Measurements from ENCODE around the gene MBTPS2.
"Not testable (repeated sequence)": the region's sequence is repeated elsewhere in the genome, so short reads cannot be mapped to it uniquely, and the experiment has no call there.

The MBTPS2 gene

GRCh38 chrX:21863241-21863640 is 23.8 kb downstream of the MBTPS2 start:
- DNase-seq = peak in 1 of 2 donors; percentile 18

- no peak for DNase-seq
Observed at GRCh38 chrX:21865436-21865835, 26.0 kb downstream of the MBTPS2 start.

- no peak for DNase-seq
Observed at GRCh38 chrX:21870494-21870893, 31.1 kb downstream of the MBTPS2 start.

GRCh38 chrX:21873063-21873775 is 33.8 kb downstream of the MBTPS2 start:
- no peak for DNase-seq

GRCh38 chrX:21874182-21874581 is 34.8 kb downstream of the MBTPS2 start:
- DNase-seq = not testable (repeated sequence)

GRCh38 chrX:21875013-21875412 is 35.6 kb downstream of the MBTPS2 start:
- DNase-seq = no peak

- DNase-seq = no peak
Observed at GRCh38 chrX:21881881-21882574, 42.6 kb downstream of the MBTPS2 start.

- DNase-seq = peak in 1 of 2 donors; percentile 47
Observed at GRCh38 chrX:21883258-21883657, 43.8 kb downstream of the MBTPS2 start.

GRCh38 chrX:21885568-21885967 is 46.2 kb downstream of the MBTPS2 start:
- no peak for DNase-seq

GRCh38 chrX:21905313-21905712 is 65.9 kb downstream of the MBTPS2 start:
- DNase-seq = no peak

GRCh38 chrX:21905953-21906352 is 66.5 kb downstream of the MBTPS2 start:
- DNase-seq = no peak

- DNase-seq = no peak
Observed at GRCh38 chrX:21907260-21907659, 67.8 kb downstream of the MBTPS2 start.

- no peak for DNase-seq
Observed at GRCh38 chrX:21911481-21911880, 72.1 kb downstream of the MBTPS2 start.

GRCh38 chrX:21912220-21912619 is 72.8 kb downstream of the MBTPS2 start:
- no peak for DNase-seq

- no peak for DNase-seq
Observed at GRCh38 chrX:21912989-21913388, 73.6 kb downstream of the MBTPS2 start.

GRCh38 chrX:21926116-21926515 is 86.7 kb downstream of the MBTPS2 start:
- peak in 1 of 2 donors; percentile 65 for DNase-seq

- DNase-seq = peak; percentile 62 to 69
Observed at GRCh38 chrX:21926527-21927278, 87.3 kb downstream of the MBTPS2 start.

- DNase-seq = peak in 1 of 2 donors; percentile 14
Observed at GRCh38 chrX:21929209-21929608, 89.8 kb downstream of the MBTPS2 start.

- DNase-seq = no peak
Observed at GRCh38 chrX:21930986-21931385, 91.6 kb downstream of the MBTPS2 start.

GRCh38 chrX:21932292-21933002 is 93.0 kb downstream of the MBTPS2 start:
- peak; percentile 69 to 91 for DNase-seq

GRCh38 chrX:21933077-21933476 is 93.7 kb downstream of the MBTPS2 start:
- DNase-seq = no peak

- DNase-seq = no peak
Observed at GRCh38 chrX:21934414-21934813, 95.0 kb downstream of the MBTPS2 start.
